Panc1 (cell line): ENCODE measurements around the gene IFNK.

ENCODE experiments used
- CTCF ChIP-seq: fragments of 450-650 bp; IDR thresholded peaks from 2 replicates; pipeline ENCODE4 v1.5.1; 2017; ENCODE audit warnings: mild to moderate bottlenecking
- POLR2AphosphoS5 ChIP-seq: IDR thresholded peaks from 2 replicates; pipeline ENCODE4 v1.6.1; 2012; ENCODE audit warnings: mild to moderate bottlenecking, low read depth, low read length, moderate library complexity
- REST ChIP-seq, 2 experiments: IDR thresholded peaks; 2 replicates each; pipeline ENCODE4 v1.6.1; 2011 to 2012; ENCODE audit warnings: low read depth in 2 of 2, control low read depth in 1 of 2, low read length in 1 of 2, mild to moderate bottlenecking in 1 of 2, moderate library complexity in 1 of 2; ENCODE audit not compliant: insufficient read depth in 1 of 2
- SIN3A ChIP-seq: IDR thresholded peaks from 2 replicates; pipeline ENCODE4 v1.6.1; 2012; ENCODE audit warnings: low read depth, mild to moderate bottlenecking, low read length, moderate library complexity, borderline replicate concordance; ENCODE audit not compliant: insufficient read depth
- TCF7L2 ChIP-seq: IDR thresholded peaks from 2 replicates; pipeline ENCODE4 v1.6.1; 2011; ENCODE audit warnings: mild to moderate bottlenecking, low read depth, low read length, inconsistent platforms

- TF ChIP-seq CTCF (no peak), SIN3A (no peak), TCF7L2 (no peak), POLR2AphosphoS5 (no peak), REST (IDR thresholded peaks at IDR 0.05; ENCODE audit: insufficient read depth in 1 of 2, low read depth in 2 of 2, low read length in 1 of 2) (no peak)
Measured at GRCh38 chr9:27537027-27537435, 12.9 kb downstream of the IFNK start.
